Measurements from ENCODE around the gene NRDC.
A peak's percentile ranks its signal among the peaks of the same experiment; 100 is the strongest.
"Not testable (repeated sequence)": the region's sequence is repeated elsewhere in the genome, so short reads cannot be mapped to it uniquely, and the experiment has no call there.

NRDC gene

GRCh38 chr1:51842261-51842660 is 36.3 kb downstream of the NRDC start:
- DNase-seq (ENCODE audit: insufficient read length, low spot score) (no peak), FAIRE-seq (no peak)
- no peak for TF ChIP-seq POLR2A (IDR thresholded peaks at IDR 0.05; ENCODE audit: low read depth, low read length)

- FAIRE-seq (no peak), DNase-seq (ENCODE audit: insufficient read length, low spot score) (no peak)
- TF ChIP-seq POLR2A (IDR thresholded peaks at IDR 0.05; ENCODE audit: low read depth, low read length) = no peak
Measured at GRCh38 chr1:51840743-51841461, 37.6 kb downstream of the NRDC start.

GRCh38 chr1:51840182-51840581 is 38.3 kb downstream of the NRDC start:
- no peak for TF ChIP-seq POLR2A (IDR thresholded peaks at IDR 0.05; ENCODE audit: low read depth, low read length)
- no peak for FAIRE-seq
- DNase-seq (ENCODE audit: insufficient read length, low spot score) = no peak

GRCh38 chr1:51839094-51839493 is 39.4 kb downstream of the NRDC start:
- TF ChIP-seq POLR2A (IDR thresholded peaks at IDR 0.05; ENCODE audit: low read depth, low read length) = no peak
- FAIRE-seq (no peak), DNase-seq (ENCODE audit: insufficient read length, low spot score) (no peak)

- DNase-seq (ENCODE audit: insufficient read length, low spot score) (no peak), FAIRE-seq (peak; percentile 48)
- TF ChIP-seq POLR2A (IDR thresholded peaks at IDR 0.05; ENCODE audit: low read depth, low read length) = no peak
Measured at GRCh38 chr1:51837243-51837642, 41.3 kb downstream of the NRDC start.

- TF ChIP-seq POLR2A (IDR thresholded peaks at IDR 0.05; ENCODE audit: low read depth, low read length) = no peak
- peak; percentile 71 for FAIRE-seq
- DNase-seq (ENCODE audit: insufficient read length, low spot score) = peak; percentile 5
Measured at GRCh38 chr1:51833700-51834099, 44.8 kb downstream of the NRDC start.

- DNase-seq (ENCODE audit: insufficient read length, low spot score) (no peak), FAIRE-seq (no peak)
- no peak for TF ChIP-seq POLR2A (IDR thresholded peaks at IDR 0.05; ENCODE audit: low read depth, low read length)
Measured at GRCh38 chr1:51829058-51829457, 49.5 kb downstream of the NRDC start.

- TF ChIP-seq POLR2A (IDR thresholded peaks at IDR 0.05; ENCODE audit: low read depth, low read length) = no peak
- FAIRE-seq (no peak), DNase-seq (ENCODE audit: insufficient read length, low spot score) (no peak)
Measured at GRCh38 chr1:51819810-51820209, 58.7 kb downstream of the NRDC start.

- FAIRE-seq; DNase-seq (ENCODE audit: insufficient read length, low spot score): not testable (repeated sequence)
Measured at GRCh38 chr1:51819021-51819420, 59.5 kb downstream of the NRDC start.

- DNase-seq (ENCODE audit: insufficient read length, low spot score) = no peak
- no peak for TF ChIP-seq POLR2A (IDR thresholded peaks at IDR 0.05; ENCODE audit: low read depth, low read length)
- no peak for FAIRE-seq
Measured at GRCh38 chr1:51818487-51818886, 60.0 kb downstream of the NRDC start.

GRCh38 chr1:51814513-51814912 is 64.0 kb downstream of the NRDC start:
- FAIRE-seq (no peak), DNase-seq (ENCODE audit: insufficient read length, low spot score) (no peak)
- no peak for TF ChIP-seq POLR2A (IDR thresholded peaks at IDR 0.05; ENCODE audit: low read depth, low read length)

GRCh38 chr1:51799372-51799771 is 79.2 kb downstream of the NRDC start:
- DNase-seq (ENCODE audit: insufficient read length, low spot score) = no peak
- FAIRE-seq = no peak
- no peak for TF ChIP-seq POLR2A (IDR thresholded peaks at IDR 0.05; ENCODE audit: low read depth, low read length)

GRCh38 chr1:51794868-51795267 is 83.7 kb downstream of the NRDC start:
- DNase-seq (ENCODE audit: insufficient read length, low spot score) = no peak
- no peak for TF ChIP-seq POLR2A (IDR thresholded peaks at IDR 0.05; ENCODE audit: low read depth, low read length)
- no peak for FAIRE-seq

GRCh38 chr1:51794260-51794659 is 84.3 kb downstream of the NRDC start:
- DNase-seq (ENCODE audit: insufficient read length, low spot score) (no peak), FAIRE-seq (no peak)
- no peak for TF ChIP-seq POLR2A (IDR thresholded peaks at IDR 0.05; ENCODE audit: low read depth, low read length)

- peak; percentile 4 for DNase-seq (ENCODE audit: insufficient read length, low spot score)
- FAIRE-seq = peak; percentile 55
Measured at GRCh38 chr1:51792864-51793263, 85.7 kb downstream of the NRDC start.

GRCh38 chr1:51791888-51792287 is 86.6 kb downstream of the NRDC start:
- FAIRE-seq (no peak), DNase-seq (ENCODE audit: insufficient read length, low spot score) (no peak)
- TF ChIP-seq POLR2A (IDR thresholded peaks at IDR 0.05; ENCODE audit: low read depth, low read length) = no peak

More at GRCh38 chr1:51792864-51793263, 85.7 kb downstream of the NRDC start:
- no peak for TF ChIP-seq POLR2A (IDR thresholded peaks at IDR 0.05; ENCODE audit: low read depth, low read length)
